RKO (cell line): ENCODE measurements around the gene INS.

Experiments
- DNase-seq: peaks from one replicate; pipeline ENCODE4 v3.0.0-alpha.2; 2016; ENCODE audit warnings: low spot score

The INS gene

GRCh38 chr11:2114430-2115241 lies 46.4 kb downstream of the INS start:
- no peak for DNase-seq

GRCh38 chr11:2113776-2114175 lies 47.2 kb downstream of the INS start:
- no peak for DNase-seq

GRCh38 chr11:2110521-2110920 lies 50.5 kb downstream of the INS start:
- no peak for DNase-seq
